ENCODE results near the gene GJB4. TPM values are rescaled to one million over a fixed set of nuclear protein-coding genes. Genes with fewer than 3 reads are reported as not detected.
A peak's percentile ranks its signal among the peaks of the same experiment; 100 is the strongest.

GJB4 gene
- total RNA-seq = not detected
- polyA plus RNA-seq = not detected
- long read RNA-seq, donor 1 = 0 reads
- long read RNA-seq, donor 2 = 0 reads
- long read RNA-seq, donor 3 = 0 reads

DNA sequence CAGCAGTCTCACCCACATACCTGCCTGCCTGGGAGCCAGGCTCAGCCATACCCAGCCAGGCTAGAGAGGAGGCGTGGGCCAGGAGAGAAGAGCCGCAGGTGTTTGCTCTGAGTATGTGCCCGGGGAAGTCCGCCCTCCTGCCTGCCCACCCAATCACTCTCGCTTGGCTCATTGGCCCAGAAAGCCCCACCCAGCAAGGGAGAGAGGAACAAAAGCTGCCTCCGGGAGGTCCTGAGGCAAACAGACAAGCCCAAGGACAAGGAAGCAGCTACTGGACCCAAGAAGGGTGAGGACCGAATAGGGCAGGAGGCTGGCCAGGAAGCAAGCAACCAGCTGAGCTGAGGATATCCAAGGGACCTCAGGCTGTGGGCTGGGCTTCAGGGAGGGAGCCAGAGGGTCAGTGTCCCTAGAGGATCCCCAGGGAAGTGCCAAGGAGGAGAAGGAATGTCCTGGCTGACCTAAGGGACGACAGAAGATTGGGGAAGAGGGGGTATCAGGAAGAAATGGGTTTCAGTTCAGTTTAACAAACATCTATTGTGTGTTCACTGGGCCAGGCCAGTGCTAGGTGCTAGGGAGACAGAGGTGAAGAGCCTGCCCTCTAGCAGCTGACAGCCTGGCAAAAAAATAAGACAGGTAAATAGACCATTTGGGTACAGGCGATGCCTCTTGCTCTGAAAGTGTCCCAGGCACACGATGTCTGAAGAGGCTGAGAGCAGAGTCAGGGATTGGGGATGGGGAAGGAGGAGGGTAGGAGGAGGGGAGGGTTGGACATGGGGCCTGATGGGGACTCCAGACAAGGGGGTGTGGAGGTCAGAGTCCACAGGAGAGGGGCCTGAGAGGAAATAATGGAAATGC is at the start of gene GJB4:
TSS of gene GJB4 (plus strand) at position 238 of the 855 bp plus-strand sequence. CDS start 1,515 bp downstream, outside the sequence.
- Histone ChIP-seq H3K4me3 (no peak within 1 kb of the TSS), H3K27me3 (peaks cover 0 to 15% (median 0%) of the 10 kb centered on the region in 7 donors), H3K4me1 (no peaks in the 10 kb centered on the region), H3K36me3 (no peaks in the 10 kb centered on the region), H3K9me3 (no peaks in the 10 kb centered on the region), H3K27ac (no peak within 1 kb of the TSS)
- TF ChIP-seq, protein P1, sequence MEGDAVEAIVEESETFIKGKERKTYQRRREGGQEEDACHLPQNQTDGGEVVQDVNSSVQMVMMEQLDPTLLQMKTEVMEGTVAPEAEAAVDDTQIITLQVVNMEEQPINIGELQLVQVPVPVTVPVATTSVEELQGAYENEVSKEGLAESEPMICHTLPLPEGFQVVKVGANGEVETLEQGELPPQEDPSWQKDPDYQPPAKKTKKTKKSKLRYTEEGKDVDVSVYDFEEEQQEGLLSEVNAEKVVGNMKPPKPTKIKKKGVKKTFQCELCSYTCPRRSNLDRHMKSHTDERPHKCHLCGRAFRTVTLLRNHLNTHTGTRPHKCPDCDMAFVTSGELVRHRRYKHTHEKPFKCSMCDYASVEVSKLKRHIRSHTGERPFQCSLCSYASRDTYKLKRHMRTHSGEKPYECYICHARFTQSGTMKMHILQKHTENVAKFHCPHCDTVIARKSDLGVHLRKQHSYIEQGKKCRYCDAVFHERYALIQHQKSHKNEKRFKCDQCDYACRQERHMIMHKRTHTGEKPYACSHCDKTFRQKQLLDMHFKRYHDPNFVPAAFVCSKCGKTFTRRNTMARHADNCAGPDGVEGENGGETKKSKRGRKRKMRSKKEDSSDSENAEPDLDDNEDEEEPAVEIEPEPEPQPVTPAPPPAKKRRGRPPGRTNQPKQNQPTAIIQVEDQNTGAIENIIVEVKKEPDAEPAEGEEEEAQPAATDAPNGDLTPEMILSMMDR (IDR thresholded peaks at IDR 0.05) = no peak
- 56 to 62% methylated on average over 10 of the region's 10 CpGs for WGBS, 2 donors
- no peak for DNase-seq
- intact Hi-C loops (cut with DNase I) = no loop called here
- ATAC-seq = no peak

DNA sequence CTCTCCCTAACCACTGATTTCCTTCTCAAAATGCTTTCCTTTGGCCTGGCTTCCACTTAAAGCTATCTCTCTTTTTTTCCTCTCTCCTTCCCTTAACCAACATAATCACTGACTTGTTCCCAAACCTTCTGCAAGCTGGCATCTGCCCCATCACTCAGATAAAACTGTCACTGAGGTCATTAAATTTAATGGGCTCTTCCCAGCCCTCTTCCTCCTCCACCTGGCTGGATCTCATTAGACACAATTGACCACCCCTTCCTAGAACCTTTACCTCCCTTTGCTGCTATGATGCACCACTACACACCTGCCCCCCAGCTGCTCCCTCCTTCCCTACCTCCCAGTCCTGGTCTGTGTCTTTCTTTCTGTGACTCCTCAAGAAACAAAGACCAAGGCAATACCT is 48.7 kb upstream of the GJB4 start:
- Histone ChIP-seq H3K27ac (no peak overlapping the region), H3K36me3 (no peaks in the 10 kb centered on the region), H3K9me3 (no peaks in the 10 kb centered on the region), H3K27me3 (peaks cover 0 to 22% (median 0%) of the 10 kb centered on the region in 7 donors), H3K4me1 (peaks cover 0 to 10% (median 0%) of the 10 kb centered on the region in 9 donors), H3K4me3 (no peak overlapping the region)
- DNase-seq (no peak), ATAC-seq (no peak)
- TF ChIP-seq, protein P1 (IDR thresholded peaks at IDR 0.05) = no peak
- intact Hi-C loops (cut with DNase I) = no loop called here

DNA sequence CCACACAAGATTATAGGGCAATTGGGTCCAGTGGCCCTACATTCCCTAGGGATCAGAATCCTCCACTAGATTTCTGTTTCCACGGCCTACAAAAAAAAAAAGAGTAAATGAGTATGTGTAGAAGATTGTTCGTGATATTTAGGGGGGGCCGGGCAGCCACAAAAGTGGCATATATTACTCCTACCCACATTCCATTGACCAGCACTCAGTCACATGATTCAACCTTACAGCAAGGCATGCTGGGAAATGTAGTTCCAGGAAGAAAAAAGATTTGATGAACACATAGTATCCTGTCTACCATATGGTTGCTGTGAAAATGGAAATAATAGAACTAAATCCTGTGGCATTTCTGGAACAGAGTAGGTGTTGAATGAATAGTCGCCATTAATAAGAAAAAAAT is 48.1 kb upstream of the GJB4 start:
- Histone ChIP-seq H3K27me3 (peaks cover 0 to 16% (median 0%) of the 10 kb centered on the region in 7 donors), H3K4me1 (peaks cover 0 to 10% (median 0%) of the 10 kb centered on the region in 9 donors), H3K27ac (no peak overlapping the region), H3K4me3 (no peak overlapping the region), H3K9me3 (no peaks in the 10 kb centered on the region), H3K36me3 (no peaks in the 10 kb centered on the region)
- intact Hi-C loops (cut with DNase I) = no loop called here
- WGBS, 2 donors = 65 to 78% methylated on average over 4 of the region's 4 CpGs
- no peak for ATAC-seq
- no peak for DNase-seq
- TF ChIP-seq, protein P1 (IDR thresholded peaks at IDR 0.05) = no peak

DNA sequence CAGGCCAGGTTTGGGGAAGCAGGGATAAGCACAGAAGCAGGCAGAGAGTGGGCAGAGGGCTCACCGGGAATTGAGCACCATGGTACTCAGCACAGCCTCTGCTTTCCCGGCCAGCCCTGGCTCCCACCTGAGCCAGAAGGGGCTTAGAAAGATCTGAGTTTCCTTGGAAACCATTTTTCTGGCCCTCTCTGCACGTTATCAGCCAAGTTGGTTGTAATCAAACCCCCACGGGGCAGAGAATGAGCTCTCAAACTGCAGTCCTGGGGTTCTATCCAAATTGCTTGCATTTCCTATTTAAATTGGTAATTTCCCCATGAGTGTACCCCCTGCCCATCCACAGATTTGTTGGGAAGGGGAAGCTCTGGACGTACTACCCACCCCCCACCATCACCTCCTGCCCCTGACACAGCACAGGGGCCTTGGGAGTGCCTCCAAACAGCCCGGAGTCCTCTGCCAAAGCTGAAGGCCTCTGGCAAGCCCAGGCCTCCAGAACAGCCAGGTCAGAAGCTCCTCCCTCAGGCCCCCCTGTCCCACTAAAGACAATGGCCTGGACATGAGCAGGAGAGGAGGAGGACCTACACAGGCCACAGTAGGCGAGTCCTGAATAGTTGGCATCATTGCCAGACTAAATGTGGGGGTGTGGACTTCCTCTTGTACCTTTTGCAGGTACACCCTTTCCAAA is 47.4 kb upstream of the GJB4 start:
- Histone ChIP-seq H3K27me3 (peaks cover 0 to 9% (median 0%) of the 10 kb centered on the region in 7 donors), H3K9me3 (no peaks in the 10 kb centered on the region), H3K36me3 (no peaks in the 10 kb centered on the region), H3K4me3 (no peak overlapping the region), H3K27ac (no peak overlapping the region), H3K4me1 (peaks cover 0 to 10% (median 0%) of the 10 kb centered on the region in 9 donors)
- TF ChIP-seq, protein P1 (IDR thresholded peaks at IDR 0.05) = no peak
- DNase-seq (no peak), ATAC-seq (peak in 1 of 8 donors; percentile 55)
- WGBS, 2 donors = 46 to 48% methylated on average over 7 of the region's 7 CpGs
- intact Hi-C loops (cut with DNase I) = no loop called here

Data from heart right ventricle (tissue), 16 donors.